Panc1 (cell line): ENCODE measurements around the gene TNNC2. TPM values are rescaled to one million over a fixed set of nuclear protein-coding genes. Genes with fewer than 3 reads are reported as not detected.

Experiments used
- ATAC-seq: fragments of 200-7000 bp; cut with Tn5 transposase; 2 replicates; pipeline ENCODE4 v1.9.1; 2020; ENCODE audit warnings: mild to moderate bottlenecking, moderate library complexity
- BruUV-seq: library from RNA; stranded (reverse); fragments of 400-500 nt; replicated peaks from 2 replicates; lab custom pipeline; 2021; lab: Mats Ljungman, UMichigan
- CTCF ChIA-PET: fragments of 300-600 bp; sonication (Branson Sonifier 250); formaldehyde crosslinking; loops from one replicate; lab custom pipeline; 2022; ENCODE audit warnings: antibody characterized with exemption; lab: Charles Lee
- POLR2A ChIA-PET: fragments of 300-600 bp; sonication (Branson Sonifier 250); formaldehyde crosslinking; loops from one replicate; lab custom pipeline; 2022; ENCODE audit warnings: antibody characterized with exemption; lab: Charles Lee
- DNase-seq: peaks from one replicate; pipeline ENCODE4 v3.0.0-alpha.2; 2010; ENCODE audit warnings: low read depth, low spot score
- H3K27ac ChIP-seq: 2 replicates; pipeline ENCODE4 v1.5.1; 2011; ENCODE audit warnings: mild to moderate bottlenecking, low read length, inconsistent platforms
- H3K27me3 ChIP-seq: fragments of 200-500 bp; sonication (Bioruptor generic); 2 replicates; pipeline ENCODE4 v1.6.0; 2014; ENCODE audit warnings: low read length, inconsistent platforms; ENCODE audit not compliant: control insufficient read depth, insufficient read depth
- H3K36me3 ChIP-seq: fragments of 200-500 bp; sonication (Bioruptor generic); 2 replicates; pipeline ENCODE4 v1.5.1; 2014; ENCODE audit warnings: inconsistent platforms, mild to moderate bottlenecking, low read length, moderate library complexity; ENCODE audit not compliant: control insufficient read depth, insufficient read depth
- H3K4me1 ChIP-seq: 2 replicates; pipeline ENCODE4 v1.5.1; 2011; ENCODE audit warnings: inconsistent platforms, mild to moderate bottlenecking, low read length, moderate library complexity; ENCODE audit not compliant: control insufficient read depth, insufficient read depth
- H3K4me3 ChIP-seq, 2 experiments: 2 replicates each; pipeline ENCODE4 v1.5.1; 2011 to 2012; ENCODE audit warnings: low read depth in 2 of 2, low read length in 2 of 2, mild to moderate bottlenecking in 2 of 2, inconsistent platforms in 1 of 2, moderate library complexity in 1 of 2
- H3K9me3 ChIP-seq: fragments of 200-500 bp; sonication (Bioruptor generic); 2 replicates; pipeline ENCODE4 v1.5.1; 2014; ENCODE audit warnings: low read depth, mild to moderate bottlenecking, inconsistent platforms, low read length, moderate library complexity; ENCODE audit not compliant: control insufficient read depth, insufficient read depth
- POLR2AphosphoS5 ChIP-seq: IDR thresholded peaks from 2 replicates; pipeline ENCODE4 v1.6.1; 2012; ENCODE audit warnings: mild to moderate bottlenecking, low read depth, low read length, moderate library complexity
- SIN3A ChIP-seq: IDR thresholded peaks from 2 replicates; pipeline ENCODE4 v1.6.1; 2012; ENCODE audit warnings: low read depth, mild to moderate bottlenecking, low read length, moderate library complexity, borderline replicate concordance; ENCODE audit not compliant: insufficient read depth
- TCF7L2 ChIP-seq: IDR thresholded peaks from 2 replicates; pipeline ENCODE4 v1.6.1; 2011; ENCODE audit warnings: mild to moderate bottlenecking, low read depth, low read length, inconsistent platforms
- in situ Hi-C: cut with HindIII; loops from 2 replicates; pipeline ENCODE4 v1.10.0; 2016; ENCODE audit warnings: low sequenced_read_pairs, low pct_unique_long_range_greater_than_20kb
- intact Hi-C: fragments of 100-400 bp; cut with micrococcal nuclease; formaldehyde crosslinking; loops from one replicate; pipeline ENCODE4 v1.10.0; 2022; ENCODE audit not compliant: unreplicated experiment
- total RNA-seq: library from RNA; stranded (reverse); gene quantifications from one replicate; pipeline ENCODE4 v1.2.1, GENCODE V29; 2021; ENCODE audit not compliant: unreplicated experiment
- TF ChIP-seq, protein P1 (sequence below), 2 experiments: IDR thresholded peaks; 2 replicates each; pipeline ENCODE4 v1.6.1; 2011 to 2012; ENCODE audit warnings: low read depth in 2 of 2, control low read depth in 1 of 2, low read length in 1 of 2, mild to moderate bottlenecking in 1 of 2, moderate library complexity in 1 of 2; ENCODE audit not compliant: insufficient read depth in 1 of 2
- TF ChIP-seq, protein P2 (sequence below): fragments of 450-650 bp; IDR thresholded peaks from 2 replicates; pipeline ENCODE4 v1.5.1; 2017; ENCODE audit warnings: mild to moderate bottlenecking

Gene TNNC2
- total RNA-seq, 1 experiment from 2014 or later, result 0.26 TPM

DNA sequence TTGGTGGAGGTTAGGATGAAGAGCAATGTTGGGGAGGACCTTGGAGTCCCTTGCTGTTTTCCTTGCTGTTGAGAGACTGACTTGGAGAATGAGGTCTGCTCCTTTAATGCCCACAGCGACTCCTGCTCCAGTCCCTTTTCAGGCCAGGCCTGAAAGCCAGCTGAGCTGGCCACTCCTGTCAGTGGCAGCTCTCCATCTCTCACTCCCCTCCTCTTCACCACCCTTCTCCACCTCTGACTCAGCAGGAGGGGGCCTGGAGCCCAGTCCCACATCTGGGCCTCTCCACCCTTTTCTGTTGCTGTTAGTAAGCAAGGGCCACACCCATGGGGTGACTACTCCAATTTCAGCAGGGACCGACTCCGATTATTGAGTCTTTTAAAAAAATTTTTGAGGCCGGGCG is 8.7 kb upstream of the TNNC2 start:
- ChIA-PET POLR2A (no interaction called here), CTCF (no interaction called here)
- no TSS peak for BruUV-seq
- ATAC-seq (no peak), DNase-seq (no peak)
- no peaks in the 10 kb centered on the region; the same call in 1 of the 2 replicates for H3K36me3 ChIP-seq
- no peak overlapping the region for H3K27ac ChIP-seq
- peak overlapping the region in 1 of 2 experiments; percentile 65; a peak in 2 of 4 replicates for H3K4me3 ChIP-seq
- no peaks in the 10 kb centered on the region for H3K9me3 ChIP-seq
- peaks cover 17% of the 10 kb centered on the region for H3K4me1 ChIP-seq
- intact Hi-C loops, result no loop called here
- TF ChIP-seq TCF7L2, result no peak
- TF ChIP-seq POLR2AphosphoS5, result no peak
- no peak for TF ChIP-seq SIN3A
- TF ChIP-seq, protein P1, sequence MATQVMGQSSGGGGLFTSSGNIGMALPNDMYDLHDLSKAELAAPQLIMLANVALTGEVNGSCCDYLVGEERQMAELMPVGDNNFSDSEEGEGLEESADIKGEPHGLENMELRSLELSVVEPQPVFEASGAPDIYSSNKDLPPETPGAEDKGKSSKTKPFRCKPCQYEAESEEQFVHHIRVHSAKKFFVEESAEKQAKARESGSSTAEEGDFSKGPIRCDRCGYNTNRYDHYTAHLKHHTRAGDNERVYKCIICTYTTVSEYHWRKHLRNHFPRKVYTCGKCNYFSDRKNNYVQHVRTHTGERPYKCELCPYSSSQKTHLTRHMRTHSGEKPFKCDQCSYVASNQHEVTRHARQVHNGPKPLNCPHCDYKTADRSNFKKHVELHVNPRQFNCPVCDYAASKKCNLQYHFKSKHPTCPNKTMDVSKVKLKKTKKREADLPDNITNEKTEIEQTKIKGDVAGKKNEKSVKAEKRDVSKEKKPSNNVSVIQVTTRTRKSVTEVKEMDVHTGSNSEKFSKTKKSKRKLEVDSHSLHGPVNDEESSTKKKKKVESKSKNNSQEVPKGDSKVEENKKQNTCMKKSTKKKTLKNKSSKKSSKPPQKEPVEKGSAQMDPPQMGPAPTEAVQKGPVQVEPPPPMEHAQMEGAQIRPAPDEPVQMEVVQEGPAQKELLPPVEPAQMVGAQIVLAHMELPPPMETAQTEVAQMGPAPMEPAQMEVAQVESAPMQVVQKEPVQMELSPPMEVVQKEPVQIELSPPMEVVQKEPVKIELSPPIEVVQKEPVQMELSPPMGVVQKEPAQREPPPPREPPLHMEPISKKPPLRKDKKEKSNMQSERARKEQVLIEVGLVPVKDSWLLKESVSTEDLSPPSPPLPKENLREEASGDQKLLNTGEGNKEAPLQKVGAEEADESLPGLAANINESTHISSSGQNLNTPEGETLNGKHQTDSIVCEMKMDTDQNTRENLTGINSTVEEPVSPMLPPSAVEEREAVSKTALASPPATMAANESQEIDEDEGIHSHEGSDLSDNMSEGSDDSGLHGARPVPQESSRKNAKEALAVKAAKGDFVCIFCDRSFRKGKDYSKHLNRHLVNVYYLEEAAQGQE (IDR thresholded peaks at IDR 0.05; ENCODE audit: insufficient read depth in 1 of 2, low read depth in 2 of 2, low read length in 1 of 2), result no peak
- TF ChIP-seq, protein P2, sequence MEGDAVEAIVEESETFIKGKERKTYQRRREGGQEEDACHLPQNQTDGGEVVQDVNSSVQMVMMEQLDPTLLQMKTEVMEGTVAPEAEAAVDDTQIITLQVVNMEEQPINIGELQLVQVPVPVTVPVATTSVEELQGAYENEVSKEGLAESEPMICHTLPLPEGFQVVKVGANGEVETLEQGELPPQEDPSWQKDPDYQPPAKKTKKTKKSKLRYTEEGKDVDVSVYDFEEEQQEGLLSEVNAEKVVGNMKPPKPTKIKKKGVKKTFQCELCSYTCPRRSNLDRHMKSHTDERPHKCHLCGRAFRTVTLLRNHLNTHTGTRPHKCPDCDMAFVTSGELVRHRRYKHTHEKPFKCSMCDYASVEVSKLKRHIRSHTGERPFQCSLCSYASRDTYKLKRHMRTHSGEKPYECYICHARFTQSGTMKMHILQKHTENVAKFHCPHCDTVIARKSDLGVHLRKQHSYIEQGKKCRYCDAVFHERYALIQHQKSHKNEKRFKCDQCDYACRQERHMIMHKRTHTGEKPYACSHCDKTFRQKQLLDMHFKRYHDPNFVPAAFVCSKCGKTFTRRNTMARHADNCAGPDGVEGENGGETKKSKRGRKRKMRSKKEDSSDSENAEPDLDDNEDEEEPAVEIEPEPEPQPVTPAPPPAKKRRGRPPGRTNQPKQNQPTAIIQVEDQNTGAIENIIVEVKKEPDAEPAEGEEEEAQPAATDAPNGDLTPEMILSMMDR, result no peak
- no peaks in the 10 kb centered on the region for H3K27me3 ChIP-seq
- in situ Hi-C loops, result no loop called here

DNA sequence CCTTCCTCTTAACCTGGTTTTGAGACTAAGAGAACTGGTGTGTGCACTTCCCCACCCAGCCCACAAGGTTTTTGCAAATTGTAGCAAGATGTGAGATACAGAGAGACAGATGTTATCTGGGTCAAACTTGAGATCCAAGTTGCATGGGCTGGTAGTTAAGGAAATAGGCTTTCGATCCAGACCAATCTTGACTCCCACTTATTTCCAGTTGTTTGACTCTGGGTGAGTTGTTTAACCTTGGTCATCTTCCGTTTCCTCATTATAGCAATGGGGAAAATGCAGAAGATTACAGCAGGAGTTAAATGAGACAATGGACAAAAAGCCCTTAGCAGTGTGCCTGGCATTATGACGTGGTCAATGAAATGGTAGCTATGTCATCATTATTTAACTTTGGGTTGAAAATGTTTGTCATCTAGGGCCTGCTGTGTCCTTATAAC is 8.2 kb upstream of the TNNC2 start:
- intact Hi-C loops (no loop called here), in situ Hi-C loops (no loop called here)
- Histone ChIP-seq H3K4me3 (peak overlapping the region in 1 of 2 experiments; percentile 65), H3K36me3 (no peaks in the 10 kb centered on the region; the same call in 1 of the 2 replicates), H3K27me3 (no peaks in the 10 kb centered on the region), H3K9me3 (no peaks in the 10 kb centered on the region), H3K4me1 (peaks cover 17% of the 10 kb centered on the region), H3K27ac (no peak overlapping the region; the same call in 1 of the 2 replicates)
- ChIA-PET POLR2A (no interaction called here), CTCF (no interaction called here)
- TF ChIP-seq SIN3A (no peak), POLR2AphosphoS5 (no peak), TCF7L2 (no peak)
- TF ChIP-seq, protein P2, result no peak
- TF ChIP-seq, protein P1 (IDR thresholded peaks at IDR 0.05; ENCODE audit: insufficient read depth in 1 of 2, low read depth in 2 of 2, low read length in 1 of 2), result no peak
- no TSS peak for BruUV-seq
- no peak for ATAC-seq
- DNase-seq, result no peak
